Epithelial cell of proximal tubule (primary cell): ENCODE data around the gene RPL39L. TPM values are rescaled to one million over a fixed set of nuclear protein-coding genes. Genes with fewer than 3 reads are reported as not detected.

Source experiments
- DNase-seq: peaks from one replicate; pipeline ENCODE4 v3.0.0-alpha.2; 2011; ENCODE audit warnings: low read depth
- H3K4me3 ChIP-seq: 2 replicates; pipeline ENCODE4 v1.5.1; 2011; ENCODE audit warnings: low read depth, mild to moderate bottlenecking, low read length
- CTCF ChIP-seq: conservative IDR thresholded peaks from 2 replicates; pipeline ENCODE4 v1.5.1; 2012; ENCODE audit warnings: low read depth, mild to moderate bottlenecking, low read length
- total RNA-seq: library from RNA; depleted of rRNA; stranded (reverse); fragments of >200 nt; gene quantifications from 2 replicates; pipeline ENCODE4 v1.2.3, GENCODE V29; 2015

The RPL39L gene
- total RNA-seq, 1 donor from 2014 or later: 35.0 TPM

- DNase-seq: no peak
- H3K4me3 ChIP-seq: no peak overlapping the region
- no peak for TF ChIP-seq CTCF
These were observed 29.1 kb downstream of the RPL39L start for GRCh38 chr3:187110156-187110555.

- no peak for TF ChIP-seq CTCF
- DNase-seq: no peak
- no peak overlapping the region for H3K4me3 ChIP-seq
These were observed 31.3 kb downstream of the RPL39L start for GRCh38 chr3:187107989-187108388.

DNA sequence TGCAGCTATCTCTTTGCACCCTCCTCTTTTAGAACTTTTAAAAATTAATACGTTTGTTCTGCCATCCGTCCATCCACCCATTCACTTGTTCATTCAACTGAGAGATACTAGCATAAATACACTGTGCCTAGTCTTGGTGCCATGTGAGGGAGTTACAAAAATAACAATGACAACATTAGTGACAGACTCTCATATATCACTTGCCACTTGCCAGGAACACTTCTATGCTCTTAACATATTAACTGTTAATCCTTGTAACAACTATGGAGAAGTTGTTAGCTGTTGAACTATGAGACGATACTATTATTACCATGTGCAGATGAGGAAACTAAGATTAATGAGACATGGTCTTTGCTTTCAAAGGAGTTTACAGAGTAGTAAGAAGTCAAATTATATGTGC, 33.6 kb downstream of the RPL39L start:
- no peak overlapping the region for H3K4me3 ChIP-seq
- DNase-seq: no peak
- TF ChIP-seq CTCF: no peak

DNA sequence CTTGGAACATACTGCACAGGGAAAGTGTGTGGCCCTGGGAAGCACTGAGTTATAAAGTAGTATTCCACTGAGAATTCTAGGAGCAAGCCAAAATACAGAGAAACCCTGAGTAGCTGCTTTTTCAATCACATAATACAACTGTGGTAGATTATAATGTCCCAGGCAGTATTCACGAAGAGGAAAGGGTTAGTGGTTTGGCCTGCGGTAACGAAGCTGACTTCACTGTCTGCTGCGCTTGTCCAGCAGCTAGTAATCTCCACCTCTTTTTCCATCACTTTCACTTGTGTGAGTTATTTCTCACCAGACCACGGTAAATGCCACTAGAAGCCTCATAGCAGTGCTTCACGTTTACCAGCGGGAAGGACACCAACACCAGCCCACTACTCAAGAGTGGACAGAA, 34.4 kb downstream of the RPL39L start:
- no peak for TF ChIP-seq CTCF
- H3K4me3 ChIP-seq: no peak overlapping the region
- DNase-seq: no peak

- TF ChIP-seq CTCF: no peak
- H3K4me3 ChIP-seq: no peak overlapping the region
- DNase-seq: no peak
These were observed 35.0 kb downstream of the RPL39L start for GRCh38 chr3:187104342-187104741.

- no peak for TF ChIP-seq CTCF
- no peak for DNase-seq
- no peak overlapping the region for H3K4me3 ChIP-seq
These were observed 36.0 kb downstream of the RPL39L start for GRCh38 chr3:187103251-187103650.

DNA sequence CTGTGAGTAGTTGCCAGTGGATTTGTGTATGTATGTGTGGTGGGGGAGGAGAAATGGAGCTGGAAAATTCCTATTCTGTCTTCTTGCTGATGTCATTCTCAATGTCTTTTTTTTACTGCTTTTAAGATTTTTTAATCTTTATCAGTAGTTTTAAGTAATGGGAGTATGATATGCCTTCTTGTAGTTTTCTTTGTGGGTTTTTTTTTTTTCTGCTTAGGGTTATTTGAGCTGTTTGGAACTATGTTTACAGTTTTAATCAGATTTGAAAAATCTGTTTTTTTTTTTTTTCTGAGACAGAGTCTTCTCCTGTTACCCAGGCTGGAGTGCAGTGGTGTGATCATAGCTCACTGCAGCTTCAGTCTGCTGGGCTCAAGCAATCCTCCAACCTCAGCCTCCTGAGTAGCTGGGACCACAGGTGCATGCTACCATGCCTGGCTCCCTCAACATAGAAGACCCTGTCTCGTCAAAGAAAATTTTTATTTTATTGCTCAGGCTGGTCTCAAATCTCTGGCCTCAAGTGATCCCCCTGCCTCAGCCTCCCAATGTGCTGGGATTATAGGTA, 37.1 kb downstream of the RPL39L start:
- H3K4me3 ChIP-seq: peak overlapping the region; percentile 38
- no peak for DNase-seq
- no peak for TF ChIP-seq CTCF
